Esophagus (tissue), 2 donors: ENCODE measurements around the gene MYO15A. TPM values are rescaled to one million over a fixed set of nuclear protein-coding genes. Genes with fewer than 3 reads are reported as not detected.

ENCODE experiments used
- H3K27ac ChIP-seq, 2 donors: one replicate each; pipeline ENCODE4 v1.5.1; 2013; ENCODE audit warnings: low read depth in 2 of 2, mild to moderate bottlenecking in 2 of 2, inconsistent platforms in 1 of 2, low read length in 1 of 2, moderate library complexity in 1 of 2
- H3K27me3 ChIP-seq, 2 donors: one replicate each; pipeline ENCODE4 v1.6.1; 2013; ENCODE audit warnings: low read length in 2 of 2, control low read depth in 1 of 2, mild to moderate bottlenecking in 1 of 2; ENCODE audit not compliant: insufficient read depth in 2 of 2, control insufficient read depth in 1 of 2
- H3K36me3 ChIP-seq, 2 donors: one replicate each; pipeline ENCODE4 v1.6.1; 2013; ENCODE audit warnings: low read length in 1 of 2; ENCODE audit not compliant: control insufficient read depth in 2 of 2, insufficient read depth in 2 of 2
- H3K4me1 ChIP-seq, 2 donors: one replicate each; pipeline ENCODE4 v1.6.1; 2013; ENCODE audit warnings: low read length in 1 of 2; ENCODE audit not compliant: control insufficient read depth in 2 of 2, insufficient read depth in 2 of 2
- H3K4me3 ChIP-seq, 2 donors: one replicate each; pipeline ENCODE4 v1.5.1; 2013; ENCODE audit warnings: low read length in 2 of 2, mild to moderate bottlenecking in 2 of 2, low read depth in 1 of 2, moderate library complexity in 1 of 2
- H3K9me3 ChIP-seq, 2 donors: one replicate each; pipeline ENCODE4 v1.6.1; 2013; ENCODE audit warnings: mild to moderate bottlenecking in 2 of 2, low read depth in 1 of 2, low read length in 1 of 2, moderate library complexity in 1 of 2; ENCODE audit not compliant: control insufficient read depth in 2 of 2, insufficient read depth in 1 of 2
- WGBS, 2 donors: extraction: QIAGEN DNeasy Blood & Tissue Kit; methylation state at CpG; one replicate each; pipeline ENCODE4 v1.1.7; 2013; 5-methylcytosine and 5-hydroxymethylcytosine counted together
- polyA plus RNA-seq, 2 donors: library from polyadenylated mRNA; stranded (reverse); fragments of 200-250 nt; gene quantifications; one replicate each; pipeline ENCODE4 v1.2.3, GENCODE V29; 2013
- donor health status: healthy with polysubstance abuse.
- donor health status: Bipolar disorder and iron deficiency.

The MYO15A gene
- polyA plus RNA-seq, 2 donors: 0.51 to 0.68 TPM

DNA sequence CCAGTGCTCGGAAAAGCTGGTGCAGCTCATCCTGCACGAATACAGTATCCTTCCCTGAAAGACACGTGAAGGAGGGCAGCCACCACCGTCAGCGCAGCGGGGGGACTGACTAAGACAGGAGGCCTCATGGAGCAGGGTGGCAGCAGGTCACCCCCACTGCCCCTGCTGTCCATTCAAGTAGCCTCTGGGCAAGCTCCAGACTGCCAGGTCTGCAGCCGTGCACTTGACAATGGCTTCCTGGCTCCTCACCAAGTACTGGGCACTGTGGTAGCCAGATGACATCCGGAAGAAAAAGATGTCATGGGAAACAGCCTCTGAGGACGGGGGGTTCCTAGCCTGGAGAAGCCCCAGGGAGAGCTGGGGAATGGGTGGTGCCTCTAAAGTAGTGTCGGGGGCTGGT is 7.9 kb upstream of the MYO15A start:
- H3K27me3 ChIP-seq: no peaks in the 10 kb centered on the region
- H3K36me3 ChIP-seq: peaks cover 33 to 69% of the 10 kb centered on the region in 2 donors
- 79 to 83% methylated on average over 10 of the region's 10 CpGs for WGBS, 2 donors
- no peak overlapping the region for H3K27ac ChIP-seq
- no peaks in the 10 kb centered on the region for H3K4me1 ChIP-seq
- no peak overlapping the region for H3K4me3 ChIP-seq
- H3K9me3 ChIP-seq: no peaks in the 10 kb centered on the region

DNA sequence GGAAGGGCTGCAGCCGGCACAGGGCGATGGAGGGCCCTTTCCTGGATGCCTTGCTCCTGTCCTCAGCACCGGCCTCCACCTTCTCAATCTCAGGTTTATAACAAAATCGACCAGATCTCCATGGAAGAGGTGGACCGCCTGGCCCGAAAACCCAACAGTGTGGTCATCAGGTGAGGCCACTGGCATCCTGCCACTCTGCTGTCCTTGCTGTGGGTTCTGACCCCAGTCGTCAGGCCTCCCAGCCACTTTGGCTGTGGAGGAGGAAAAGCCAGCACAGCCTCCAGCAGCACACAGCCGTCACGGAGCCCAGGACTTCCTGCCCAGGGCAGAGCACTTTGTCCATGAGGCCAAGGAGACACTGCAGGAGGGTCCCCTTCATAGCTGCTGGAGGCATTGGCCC is 6.7 kb upstream of the MYO15A start:
- Histone ChIP-seq H3K4me3 (no peak overlapping the region), H3K4me1 (no peaks in the 10 kb centered on the region), H3K27me3 (no peaks in the 10 kb centered on the region), H3K36me3 (peaks cover 39 to 74% of the 10 kb centered on the region in 2 donors), H3K27ac (no peak overlapping the region), H3K9me3 (no peaks in the 10 kb centered on the region)
- 87 to 94% methylated on average over 9 of the region's 9 CpGs for WGBS, 2 donors

- Histone ChIP-seq H3K4me1 (no peaks in the 10 kb centered on the region), H3K9me3 (no peaks in the 10 kb centered on the region), H3K27ac (no peak overlapping the region), H3K36me3 (peaks cover 33 to 72% of the 10 kb centered on the region in 2 donors), H3K4me3 (no peak overlapping the region), H3K27me3 (no peaks in the 10 kb centered on the region)
- 79 to 80% methylated on average over 3 of the region's 3 CpGs for WGBS, 2 donors
Observed at GRCh38 chr17:18102640-18103039, 5.9 kb upstream of the MYO15A start.

- no peaks in the 10 kb centered on the region for H3K4me1 ChIP-seq
- 80 to 96% methylated on average over 3 of the region's 3 CpGs for WGBS, 2 donors
- H3K27me3 ChIP-seq: no peaks in the 10 kb centered on the region
- peaks cover 25 to 51% of the 10 kb centered on the region in 2 donors for H3K36me3 ChIP-seq
- H3K4me3 ChIP-seq: no peak overlapping the region
- H3K9me3 ChIP-seq: no peaks in the 10 kb centered on the region
- no peak overlapping the region for H3K27ac ChIP-seq
Observed at GRCh38 chr17:18105027-18105426, 3.5 kb upstream of the MYO15A start.

DNA sequence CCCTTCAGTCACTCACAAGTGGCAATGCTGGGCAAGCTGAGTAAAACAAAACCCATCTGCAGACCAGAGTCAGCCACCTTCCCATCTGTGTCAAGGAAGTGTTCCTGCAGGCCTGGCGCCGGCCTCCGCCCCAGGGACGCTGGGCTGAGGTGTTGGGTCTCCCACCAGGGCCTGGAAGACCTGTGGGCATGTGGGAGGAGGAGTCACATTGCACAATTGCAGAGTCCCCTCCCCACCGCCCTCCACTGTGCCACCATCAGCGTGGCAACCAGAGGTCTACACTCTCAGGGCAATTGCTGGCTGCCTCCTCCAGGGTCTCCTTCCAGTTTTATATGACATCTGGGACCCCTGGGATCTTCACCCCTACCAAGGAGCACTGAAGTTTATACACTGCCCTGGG is 3.0 kb upstream of the MYO15A start:
- Histone ChIP-seq H3K4me1 (no peaks in the 10 kb centered on the region), H3K4me3 (no peak overlapping the region), H3K27ac (no peak overlapping the region), H3K27me3 (no peaks in the 10 kb centered on the region), H3K36me3 (peaks cover 21 to 48% of the 10 kb centered on the region in 2 donors), H3K9me3 (no peaks in the 10 kb centered on the region)
- WGBS, 2 donors: 86 to 90% methylated on average over 6 of the region's 6 CpGs

GRCh38 chr17:18106211-18106610 is 2.3 kb upstream of the MYO15A start:
- WGBS, 2 donors: 85 to 94% methylated on average over 9 of the region's 9 CpGs
- no peaks in the 10 kb centered on the region for H3K4me1 ChIP-seq
- H3K4me3 ChIP-seq: no peak overlapping the region
- H3K9me3 ChIP-seq: no peaks in the 10 kb centered on the region
- no peaks in the 10 kb centered on the region for H3K27me3 ChIP-seq
- peaks cover 16 to 42% of the 10 kb centered on the region in 2 donors for H3K36me3 ChIP-seq
- no peak overlapping the region for H3K27ac ChIP-seq

DNA sequence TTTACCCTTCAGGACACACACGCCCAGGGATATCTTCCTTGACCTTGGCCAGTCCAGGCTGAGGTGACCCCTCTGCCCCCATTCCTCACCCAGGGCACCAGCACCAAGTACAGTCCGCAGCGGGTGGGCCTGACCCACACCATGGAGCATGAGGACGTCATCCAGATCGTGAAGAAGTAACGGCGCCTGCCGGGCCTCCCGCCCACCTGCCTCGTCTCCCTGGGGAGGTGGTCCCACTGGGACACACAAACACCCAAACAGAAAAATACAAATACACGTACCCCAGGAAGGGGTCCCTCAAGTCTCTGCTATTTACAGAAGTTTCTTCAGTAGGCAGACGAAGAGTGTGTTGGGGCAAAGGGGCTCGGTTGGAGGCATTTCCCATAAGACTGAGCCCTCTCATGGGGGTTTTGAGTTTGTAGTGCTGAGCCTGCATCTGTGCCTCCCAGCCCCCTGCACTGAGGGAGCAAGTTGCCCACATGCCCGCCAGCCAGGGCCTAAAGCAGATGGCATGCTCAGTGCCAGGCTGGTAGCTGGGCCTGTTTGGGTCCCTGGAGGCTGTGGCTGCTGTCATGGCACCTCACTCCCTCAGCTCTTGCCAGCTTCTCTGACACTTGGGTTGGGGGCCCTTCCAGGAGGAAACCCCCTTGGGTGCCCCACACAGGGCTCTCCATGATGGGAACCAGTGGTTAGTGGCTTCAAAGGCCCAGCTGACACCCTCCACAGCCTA is 1.3 kb upstream of the MYO15A start:
- H3K4me1 ChIP-seq: no peaks in the 10 kb centered on the region
- H3K27ac ChIP-seq: no peak overlapping the region
- H3K4me3 ChIP-seq: no peak overlapping the region
- WGBS, 2 donors: 84 to 92% methylated on average over 14 of the region's 14 CpGs
- peaks cover 14 to 33% of the 10 kb centered on the region in 2 donors for H3K36me3 ChIP-seq
- no peaks in the 10 kb centered on the region for H3K27me3 ChIP-seq
- no peaks in the 10 kb centered on the region for H3K9me3 ChIP-seq

GRCh38 chr17:18107971-18108370 is 585 bp upstream of the MYO15A start:
- Histone ChIP-seq H3K36me3 (peaks cover 14 to 29% of the 10 kb centered on the region in 2 donors), H3K4me1 (no peaks in the 10 kb centered on the region), H3K27me3 (no peaks in the 10 kb centered on the region), H3K27ac (no peak overlapping the region), H3K9me3 (no peaks in the 10 kb centered on the region), H3K4me3 (no peak overlapping the region)
- WGBS, 2 donors: 71 to 83% methylated on average over 6 of the region's 6 CpGs

GRCh38 chr17:18109935-18110485 is 1.5 kb downstream of the MYO15A start:
- WGBS, 2 donors: 73 to 81% methylated on average over 10 of the region's 10 CpGs
- Histone ChIP-seq H3K4me3 (no peak overlapping the region), H3K36me3 (peaks cover 7 to 23% of the 10 kb centered on the region in 2 donors), H3K9me3 (no peaks in the 10 kb centered on the region), H3K27ac (no peak overlapping the region), H3K4me1 (no peaks in the 10 kb centered on the region), H3K27me3 (no peaks in the 10 kb centered on the region)

DNA sequence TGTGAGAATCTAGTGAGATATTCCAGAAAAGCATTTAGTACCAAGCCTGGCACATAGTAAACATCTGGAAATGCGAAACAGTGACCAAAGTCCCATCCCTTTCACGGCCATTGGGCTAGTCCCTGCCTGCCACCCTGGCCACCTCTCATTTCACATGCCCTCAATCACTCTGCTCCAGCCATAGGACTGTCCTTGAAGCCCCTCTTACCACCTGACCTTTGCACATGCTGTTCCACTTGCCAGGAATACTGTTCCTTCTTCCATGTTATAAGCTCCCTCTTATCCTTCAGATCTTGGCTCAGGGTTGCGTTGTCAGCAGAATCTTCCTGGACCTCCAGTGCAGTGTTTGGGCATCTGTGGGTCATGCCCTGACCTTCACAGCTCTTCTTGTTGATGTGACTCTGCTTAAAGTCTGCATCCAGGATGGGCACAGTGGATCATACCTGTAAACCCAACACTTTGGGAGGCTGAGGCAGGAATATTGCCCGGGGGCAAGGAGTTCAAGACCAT is 2.1 kb downstream of the MYO15A start:
- no peak overlapping the region for H3K27ac ChIP-seq
- H3K27me3 ChIP-seq: no peaks in the 10 kb centered on the region
- no peaks in the 10 kb centered on the region for H3K9me3 ChIP-seq
- peaks cover 7 to 16% of the 10 kb centered on the region in 2 donors for H3K36me3 ChIP-seq
- H3K4me1 ChIP-seq: no peaks in the 10 kb centered on the region
- 63 to 80% methylated on average over 4 of the region's 4 CpGs for WGBS, 2 donors
- no peak overlapping the region for H3K4me3 ChIP-seq
